H9 (cell line): ENCODE data around the gene NTRK2. TPM values are rescaled to one million over a fixed set of nuclear protein-coding genes. Genes with fewer than 3 reads are reported as not detected.

ENCODE experiments used
- DNase-seq: peaks from one replicate; pipeline ENCODE4 v3.0.0-alpha.2; 2017
- H2AFZ ChIP-seq: one replicate; pipeline ENCODE4 v1.6.1; 2013; ENCODE audit warnings: mild to moderate bottlenecking, low read length, control low read depth, moderate library complexity
- H2AK5ac ChIP-seq: 2 replicates; pipeline ENCODE4 v1.6.1; 2013; ENCODE audit warnings: low read length, control low read depth, mixed read lengths; ENCODE audit not compliant: insufficient read length
- H2BK120ac ChIP-seq: one replicate; pipeline ENCODE4 v1.6.1; 2013; ENCODE audit warnings: low read depth, mild to moderate bottlenecking, low read length, control low read depth, inconsistent platforms; ENCODE audit not compliant: poor library complexity, severe bottlenecking
- H2BK12ac ChIP-seq: 2 replicates; pipeline ENCODE4 v1.6.1; 2013; ENCODE audit warnings: low read length, control low read depth, mixed read lengths, low read depth; ENCODE audit not compliant: insufficient read length
- H2BK15ac ChIP-seq: 2 replicates; pipeline ENCODE4 v1.6.1; 2013; ENCODE audit warnings: low read depth, low read length, control low read depth
- H2BK20ac ChIP-seq: one replicate; pipeline ENCODE4 v1.6.1; 2013; ENCODE audit warnings: low read depth, mild to moderate bottlenecking, low read length, control low read depth, inconsistent platforms; ENCODE audit not compliant: poor library complexity, severe bottlenecking
- H2BK5ac ChIP-seq: 2 replicates; pipeline ENCODE4 v1.6.1; 2013; ENCODE audit warnings: low read length, control low read depth, mixed read lengths; ENCODE audit not compliant: insufficient read length
- H3K14ac ChIP-seq: 2 replicates; pipeline ENCODE4 v1.6.1; 2013; ENCODE audit warnings: low read length, control low read depth; ENCODE audit not compliant: insufficient read depth
- H3K18ac ChIP-seq: 2 replicates; pipeline ENCODE4 v1.6.1; 2013; ENCODE audit warnings: low read depth, mild to moderate bottlenecking, mixed read lengths, low read length, control low read depth; ENCODE audit not compliant: insufficient read length
- H3K23ac ChIP-seq: 2 replicates; pipeline ENCODE4 v1.6.1; 2013; ENCODE audit warnings: low read length, control low read depth, mixed read lengths, low read depth; ENCODE audit not compliant: insufficient read length
- H3K23me2 ChIP-seq: 2 replicates; pipeline ENCODE4 v1.6.1; 2013; ENCODE audit warnings: low read depth, mild to moderate bottlenecking, mixed read lengths, low read length, control low read depth; ENCODE audit not compliant: insufficient read length, poor library complexity, severe bottlenecking
- H3K27ac ChIP-seq: 2 replicates; pipeline ENCODE4 v1.5.1; 2013; ENCODE audit warnings: low read length, control low read depth, mixed read lengths, low read depth; ENCODE audit not compliant: insufficient read length
- H3K27me3 ChIP-seq: 2 replicates; pipeline ENCODE4 v1.6.1; 2013; ENCODE audit warnings: low read length, control low read depth, inconsistent platforms; ENCODE audit not compliant: insufficient read depth
- H3K4ac ChIP-seq: 2 replicates; pipeline ENCODE4 v1.6.1; 2013; ENCODE audit warnings: low read depth, mild to moderate bottlenecking, control low read depth, inconsistent platforms, low read length, moderate library complexity
- H3K4me1 ChIP-seq: 2 replicates; pipeline ENCODE4 v1.6.1; 2013; ENCODE audit warnings: low read length, control low read depth, inconsistent platforms; ENCODE audit not compliant: insufficient read depth
- H3K4me2 ChIP-seq: 2 replicates; pipeline ENCODE4 v1.6.1; 2013; ENCODE audit warnings: low read length, control low read depth, mixed read lengths; ENCODE audit not compliant: insufficient read length, insufficient read depth
- H3K56ac ChIP-seq: 2 replicates; pipeline ENCODE4 v1.6.1; 2013; ENCODE audit warnings: low read depth, mild to moderate bottlenecking, mixed read lengths, low read length, control low read depth; ENCODE audit not compliant: insufficient read length
- H3K79me1 ChIP-seq: 2 replicates; pipeline ENCODE4 v1.6.1; 2013; ENCODE audit warnings: low read depth, mild to moderate bottlenecking, moderate library complexity, low read length, control low read depth, inconsistent platforms; ENCODE audit not compliant: insufficient read depth, poor library complexity, severe bottlenecking
- H3K79me2 ChIP-seq: 2 replicates; pipeline ENCODE4 v1.6.1; 2013; ENCODE audit warnings: low read length, control low read depth, inconsistent platforms; ENCODE audit not compliant: insufficient read depth
- H3K9ac ChIP-seq: 2 replicates; pipeline ENCODE4 v1.6.1; 2013; ENCODE audit warnings: low read length, control low read depth, mixed read lengths; ENCODE audit not compliant: insufficient read length; ENCODE audit errors: extremely low read depth
- H3K9me3 ChIP-seq: one replicate; pipeline ENCODE4 v1.6.1; 2013; ENCODE audit warnings: low read depth, low read length, inconsistent platforms; ENCODE audit not compliant: control insufficient read depth
- H3T11ph ChIP-seq: one replicate; pipeline ENCODE4 v1.6.1; 2013; ENCODE audit warnings: mild to moderate bottlenecking, low read length, control low read depth, inconsistent platforms
- H4K20me1 ChIP-seq: one replicate; pipeline ENCODE4 v1.6.1; 2013; ENCODE audit not compliant: control insufficient read depth, insufficient read length, insufficient read depth
- H4K5ac ChIP-seq: 2 replicates; pipeline ENCODE4 v1.6.1; 2013; ENCODE audit warnings: low read depth, mild to moderate bottlenecking, mixed read lengths, low read length, control low read depth; ENCODE audit not compliant: insufficient read length
- H4K8ac ChIP-seq: replicated peaks from 2 replicates; pipeline ENCODE4 v1.6.1; 2013; ENCODE audit warnings: low read length, control low read depth, mixed read lengths, low read depth; ENCODE audit not compliant: insufficient read length
- H4K91ac ChIP-seq: 2 replicates; pipeline ENCODE4 v1.6.1; 2013; ENCODE audit warnings: low read depth, mild to moderate bottlenecking, moderate library complexity, mixed read lengths, low read length, control low read depth; ENCODE audit not compliant: insufficient read length
- H3K27ac Mint-ChIP-seq, 3 experiments: 2 replicates in 2 of 3; 3 replicates in 1 of 3; pipeline ENCODE4 v1.8.0; 2020 to 2021; ENCODE audit warnings: mixed read lengths in 3 of 3, mild to moderate bottlenecking in 1 of 3, moderate library complexity in 1 of 3
- H3K27me3 Mint-ChIP-seq: 2 replicates; pipeline ENCODE4 v1.8.0; 2021; ENCODE audit warnings: low read depth, mild to moderate bottlenecking, moderate library complexity, mixed read lengths
- H3K36me3 Mint-ChIP-seq, 3 experiments: 2 replicates in 2 of 3; 3 replicates in 1 of 3; pipeline ENCODE4 v1.8.0; 2020 to 2021; ENCODE audit warnings: low read depth in 3 of 3, mixed read lengths in 3 of 3; ENCODE audit not compliant: insufficient read depth in 1 of 3
- H3K4me1 Mint-ChIP-seq, 2 experiments: 2 replicates each; pipeline ENCODE4 v1.8.0; 2020; ENCODE audit warnings: mixed read lengths in 2 of 2
- H3K4me3 Mint-ChIP-seq, 2 experiments: 2 replicates in 1 of 2; 3 replicates in 1 of 2; pipeline ENCODE4 v1.8.0; 2020 to 2021; ENCODE audit warnings: mild to moderate bottlenecking in 2 of 2, mixed read lengths in 2 of 2, moderate library complexity in 1 of 2
- H3K9me3 Mint-ChIP-seq, 2 experiments: 2 replicates in 1 of 2; 3 replicates in 1 of 2; pipeline ENCODE4 v1.8.0; 2020; ENCODE audit warnings: mild to moderate bottlenecking in 2 of 2, mixed read lengths in 2 of 2, moderate library complexity in 1 of 2
- CTCF ChIP-seq: fragments of 200-600 bp; sonication (generic); conservative IDR thresholded peaks from 3 replicates; pipeline ENCODE4 v1.8.0; 2021; ENCODE audit warnings: antibody characterized with exemption, mild to moderate bottlenecking
- WGBS: extraction: QIAGEN DNeasy Blood & Tissue Kit; methylation state at CpG from one replicate; pipeline ENCODE4 v1.1.7; 2013; ENCODE audit warnings: missing lambda C conversion rate, low lambda C conversion rate, mixed read lengths; ENCODE audit not compliant: insufficient read length; ENCODE audit errors: extremely low coverage; 5-methylcytosine and 5-hydroxymethylcytosine counted together
- total RNA-seq: library from RNA; stranded (reverse); gene quantifications from 2 replicates; pipeline ENCODE4 v1.2.1, GENCODE V29; 2021

Gene NTRK2
- total RNA-seq, 1 experiment from 2014 or later, result 0.02 TPM

- no peak overlapping the region for H3K56ac ChIP-seq
- H2BK20ac ChIP-seq, result no peak overlapping the region
- no peak overlapping the region for H2BK15ac ChIP-seq
- H2BK120ac ChIP-seq, result no peak overlapping the region
- no peaks in the 10 kb centered on the region for H3K27me3 ChIP-seq
- no peak overlapping the region for H2AFZ ChIP-seq
- no peaks in the 10 kb centered on the region for H3K23me2 ChIP-seq
- H3K79me2 ChIP-seq, result no peaks in the 10 kb centered on the region
- H3K4me3 Mint-ChIP-seq, result no peak overlapping the region
- no peaks in the 10 kb centered on the region for H3K4me1 Mint-ChIP-seq
- no peaks in the 10 kb centered on the region for H3K9me3 ChIP-seq
- H3K4me1 ChIP-seq, result no peaks in the 10 kb centered on the region
- no peak overlapping the region for H3K4me2 ChIP-seq
- no peak overlapping the region for H4K91ac ChIP-seq
- H4K20me1 ChIP-seq, result no peaks in the 10 kb centered on the region
- no peak overlapping the region for H3K23ac ChIP-seq
- H3K27ac Mint-ChIP-seq, result no peak overlapping the region
- no peak overlapping the region for H2BK12ac ChIP-seq
- H3K18ac ChIP-seq, result no peak overlapping the region
- H4K8ac ChIP-seq, result no peak overlapping the region
- no CpG with 5 or more reads among the region's 2 CpGs for WGBS
- H4K5ac ChIP-seq, result no peak overlapping the region
- H3K79me1 ChIP-seq, result no peaks in the 10 kb centered on the region
- H3K9me3 Mint-ChIP-seq, result no peaks in the 10 kb centered on the region
- H3T11ph ChIP-seq, result no peak overlapping the region
- TF ChIP-seq CTCF, result no peak
- H3K4ac ChIP-seq, result no peak overlapping the region
- DNase-seq, result no peak
- H2AK5ac ChIP-seq, result no peak overlapping the region
- no peak overlapping the region for H3K14ac ChIP-seq
- H3K27ac ChIP-seq, result no peak overlapping the region
- H3K9ac ChIP-seq, result no peak overlapping the region
- H2BK5ac ChIP-seq, result no peak overlapping the region
- H3K27me3 Mint-ChIP-seq, result no peaks in the 10 kb centered on the region
- no peaks in the 10 kb centered on the region for H3K36me3 Mint-ChIP-seq
These were observed 211.3 kb downstream of the NTRK2 start for GRCh38 chr9:84880835-84881234.
